ENCODE results near the gene PDE4B.
"Not testable (repeated sequence)": the region's sequence is repeated elsewhere in the genome, so short reads cannot be mapped to it uniquely, and the experiment has no call there.

The PDE4B gene

DNA sequence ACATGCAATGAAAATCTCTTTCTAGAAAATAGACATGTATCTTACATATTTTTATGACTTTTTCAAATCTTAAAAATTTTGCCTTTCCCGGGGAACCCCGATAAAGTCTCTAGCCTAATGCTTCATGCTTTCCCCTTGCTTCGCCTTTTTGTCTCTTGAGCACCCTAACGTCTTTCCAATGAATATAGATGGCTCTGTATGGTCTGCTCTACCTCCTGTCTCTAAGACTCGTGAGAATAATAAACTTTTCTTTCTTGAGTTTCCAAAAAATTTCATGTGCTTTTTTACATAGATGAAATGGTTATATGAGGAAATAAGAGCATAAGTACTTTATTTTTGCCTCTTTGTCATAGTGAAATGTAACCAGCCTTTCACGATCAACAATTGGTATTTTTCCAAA, 202.6 kb downstream of the PDE4B start:
- DNase-seq (ENCODE audit: low spot score): no peak

DNA sequence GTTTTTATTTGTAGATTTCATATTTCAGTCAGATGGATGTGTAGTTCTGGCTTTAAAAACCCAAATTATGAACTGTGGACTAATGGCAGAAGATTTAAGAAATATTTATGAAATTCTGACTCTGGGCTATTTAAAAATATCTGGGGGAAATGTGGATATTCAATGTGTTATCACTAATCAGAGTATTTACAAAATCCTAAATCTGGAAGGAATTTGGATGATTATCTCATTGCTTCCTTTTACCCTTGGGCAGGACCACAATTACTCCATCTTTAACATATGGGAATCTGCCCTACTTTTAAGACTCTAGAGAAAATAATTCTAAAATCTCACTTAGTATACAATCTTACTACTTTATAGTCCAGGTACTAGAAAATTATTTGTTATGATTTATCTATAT, 203.2 kb downstream of the PDE4B start:
- DNase-seq (ENCODE audit: low spot score): no peak

DNA sequence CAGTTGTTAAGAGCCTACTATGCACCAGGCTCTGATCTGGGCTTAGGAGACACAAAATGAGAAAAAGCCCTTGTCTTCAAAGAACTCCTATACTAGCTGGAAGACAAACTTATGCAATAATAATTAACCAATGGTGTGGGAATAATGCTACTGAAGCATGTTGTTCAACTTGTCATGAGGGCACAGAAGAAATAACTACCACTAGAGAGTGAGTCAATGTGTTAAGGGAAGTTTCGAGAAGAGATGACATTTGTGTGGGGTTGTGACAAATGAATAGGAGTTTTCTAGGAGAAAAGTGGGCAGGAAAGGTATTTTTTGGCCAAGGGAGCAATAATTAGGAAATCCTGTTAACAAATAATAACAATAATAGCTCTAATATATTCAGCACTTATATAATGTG, 205.0 kb downstream of the PDE4B start:
- no peak for DNase-seq (ENCODE audit: low spot score)

DNA sequence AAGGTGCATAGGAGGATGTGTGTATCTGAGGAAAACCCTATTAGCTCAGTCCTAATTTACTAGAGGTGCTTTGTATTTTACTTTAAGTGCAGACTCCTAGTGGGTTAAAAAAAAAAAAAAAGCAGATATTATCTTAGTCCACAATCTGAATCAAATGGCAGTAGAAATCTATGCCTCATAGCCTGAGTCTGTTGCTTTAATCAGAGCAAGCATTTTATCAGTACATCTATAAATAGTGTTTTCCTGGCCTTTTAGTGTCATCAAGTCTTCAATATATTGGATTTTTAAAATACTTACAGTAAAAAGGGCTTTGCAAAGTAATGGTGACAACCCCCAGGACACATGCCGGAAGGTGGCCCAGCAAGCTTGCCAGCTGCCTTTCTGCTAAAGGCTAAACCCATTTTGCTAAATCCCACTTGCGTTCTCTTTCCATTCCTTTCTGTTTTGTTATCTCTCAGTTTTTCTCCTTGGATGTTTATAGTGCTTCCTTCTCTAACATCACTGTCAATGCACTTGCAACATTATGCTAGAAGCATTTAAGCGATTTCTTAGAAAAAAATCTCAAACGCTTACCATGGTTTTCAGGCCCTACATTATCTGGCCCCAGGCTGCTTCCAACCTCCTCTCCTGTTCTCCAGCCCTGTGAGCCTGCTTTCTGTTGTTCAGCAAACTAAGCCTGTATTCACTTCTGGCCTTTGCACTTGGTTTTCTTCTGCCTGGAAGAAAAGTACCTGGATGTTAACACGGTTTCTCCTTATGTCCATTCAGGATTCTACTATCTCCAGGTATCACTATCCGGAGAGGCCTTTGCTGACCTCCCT, 206.3 kb downstream of the PDE4B start:
- no peak for DNase-seq (ENCODE audit: low spot score)

DNA sequence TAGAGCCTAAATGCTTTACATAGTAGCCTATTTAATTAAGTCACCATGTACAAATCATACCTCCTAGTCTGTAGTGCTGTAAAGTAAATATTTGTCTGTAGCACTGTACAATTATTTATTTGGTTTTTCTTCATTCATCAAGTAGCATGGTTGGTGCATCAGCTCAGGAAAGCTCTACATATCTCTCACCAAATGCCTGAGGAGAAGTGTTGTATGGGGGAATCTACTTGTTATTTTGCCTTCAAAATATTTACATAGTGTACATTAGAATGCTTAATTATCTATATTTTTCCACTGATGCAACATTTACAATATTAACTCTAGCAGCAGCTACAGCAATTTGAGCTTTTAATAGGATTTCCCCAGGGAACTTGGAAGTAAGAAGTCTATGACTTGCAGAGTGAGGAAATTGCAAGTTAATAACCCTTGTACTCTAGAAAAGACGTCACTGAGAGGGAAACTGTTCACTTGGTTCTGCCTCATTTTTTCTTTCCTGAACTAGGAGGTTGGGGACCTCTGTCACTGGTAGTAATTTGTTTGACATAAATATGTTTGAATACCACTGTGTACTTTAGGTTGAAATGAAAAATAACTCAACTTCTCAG, 207.4 kb downstream of the PDE4B start:
- DNase-seq (ENCODE audit: low spot score): no peak

DNA sequence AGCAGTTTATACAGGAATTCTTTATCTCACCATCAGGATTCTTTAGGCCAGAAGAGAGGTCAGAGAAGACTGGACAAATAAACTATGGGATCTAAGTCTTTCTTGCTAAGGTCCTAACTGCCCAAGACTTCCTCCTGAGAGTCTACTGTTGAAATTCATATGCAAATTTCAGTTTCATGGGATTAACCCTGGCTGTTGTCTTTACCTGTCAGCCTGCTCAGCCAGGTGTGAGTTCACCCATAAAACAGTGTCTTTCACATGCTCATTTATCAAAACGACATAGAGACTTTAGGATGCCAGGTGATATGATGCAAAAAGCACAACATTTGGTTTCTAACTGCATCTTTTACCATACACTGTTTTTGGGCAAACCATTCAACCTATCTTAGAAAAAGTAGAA, 211.0 kb downstream of the PDE4B start:
- DNase-seq (ENCODE audit: low spot score): no peak

DNA sequence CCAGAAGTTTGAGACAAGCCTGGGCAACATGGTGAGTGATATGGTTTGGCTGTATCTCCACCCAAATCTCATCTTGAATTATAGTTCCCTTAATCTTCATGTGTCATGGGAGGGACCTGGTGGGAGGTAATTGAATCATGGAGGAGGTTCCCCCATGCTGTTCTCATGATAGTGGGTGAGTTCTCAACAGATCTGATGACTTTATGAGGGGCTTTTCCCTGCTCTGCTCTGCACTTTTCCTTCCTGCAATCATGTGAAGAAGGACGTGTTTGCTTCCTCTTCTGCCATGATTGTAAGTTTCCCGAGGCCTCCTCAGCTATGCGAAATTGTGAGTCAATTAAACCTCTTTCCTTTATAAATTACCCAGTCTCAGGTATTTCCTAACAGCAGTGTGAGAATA, 213.8 kb downstream of the PDE4B start:
- not testable (repeated sequence) for DNase-seq (ENCODE audit: low spot score)

DNA sequence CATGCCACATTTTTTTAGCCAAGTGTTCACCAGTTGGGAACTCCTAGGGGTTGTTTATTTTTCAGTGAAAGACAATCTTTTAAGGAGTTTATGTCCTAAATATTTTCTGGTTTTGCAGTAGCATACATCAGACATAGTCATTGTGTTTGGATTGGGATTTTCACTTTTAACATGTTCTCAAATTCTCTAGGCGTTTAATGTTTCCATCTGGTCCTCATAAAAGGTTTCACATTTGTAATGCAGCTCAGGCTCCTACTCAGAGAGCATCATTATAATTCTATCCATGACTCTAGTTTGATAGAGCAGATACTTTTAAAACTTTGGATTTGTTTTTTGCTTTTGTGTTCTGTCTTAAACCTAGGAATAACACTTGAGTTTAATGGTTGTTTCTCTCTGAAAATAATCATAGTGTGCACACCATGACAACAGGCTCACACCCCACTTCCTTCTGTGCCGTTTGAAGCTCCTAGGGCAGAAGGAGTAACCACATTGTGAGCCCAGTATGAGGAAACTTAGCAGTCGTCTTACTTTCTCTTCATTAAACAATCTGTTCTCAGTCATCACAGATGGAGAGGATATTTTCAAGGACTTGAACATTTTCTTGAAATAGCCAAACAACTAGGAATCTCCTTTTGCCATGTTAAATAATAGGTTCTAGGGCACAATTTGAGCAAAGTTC, 219.6 kb downstream of the PDE4B start:
- DNase-seq (ENCODE audit: low spot score): no peak

DNA sequence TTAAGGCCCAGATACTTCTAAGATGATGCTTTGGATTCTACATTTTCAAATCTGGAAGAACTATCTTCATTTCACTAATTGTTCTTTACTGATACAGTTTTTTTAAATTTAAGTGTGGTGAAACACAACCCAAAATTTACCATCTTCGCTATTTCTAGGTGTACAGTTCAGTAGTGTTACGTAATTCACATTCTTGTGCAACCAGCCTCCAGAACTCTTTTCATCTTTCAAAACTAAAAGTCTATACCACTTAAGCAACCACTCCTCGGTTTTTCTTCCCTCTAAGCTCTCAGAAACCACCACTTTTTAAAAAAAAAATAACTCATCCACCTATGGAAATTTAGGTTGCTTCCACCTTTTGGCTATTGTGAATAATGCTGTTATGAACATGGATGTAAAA, 220.7 kb downstream of the PDE4B start:
- no peak for DNase-seq (ENCODE audit: low spot score)

DNA sequence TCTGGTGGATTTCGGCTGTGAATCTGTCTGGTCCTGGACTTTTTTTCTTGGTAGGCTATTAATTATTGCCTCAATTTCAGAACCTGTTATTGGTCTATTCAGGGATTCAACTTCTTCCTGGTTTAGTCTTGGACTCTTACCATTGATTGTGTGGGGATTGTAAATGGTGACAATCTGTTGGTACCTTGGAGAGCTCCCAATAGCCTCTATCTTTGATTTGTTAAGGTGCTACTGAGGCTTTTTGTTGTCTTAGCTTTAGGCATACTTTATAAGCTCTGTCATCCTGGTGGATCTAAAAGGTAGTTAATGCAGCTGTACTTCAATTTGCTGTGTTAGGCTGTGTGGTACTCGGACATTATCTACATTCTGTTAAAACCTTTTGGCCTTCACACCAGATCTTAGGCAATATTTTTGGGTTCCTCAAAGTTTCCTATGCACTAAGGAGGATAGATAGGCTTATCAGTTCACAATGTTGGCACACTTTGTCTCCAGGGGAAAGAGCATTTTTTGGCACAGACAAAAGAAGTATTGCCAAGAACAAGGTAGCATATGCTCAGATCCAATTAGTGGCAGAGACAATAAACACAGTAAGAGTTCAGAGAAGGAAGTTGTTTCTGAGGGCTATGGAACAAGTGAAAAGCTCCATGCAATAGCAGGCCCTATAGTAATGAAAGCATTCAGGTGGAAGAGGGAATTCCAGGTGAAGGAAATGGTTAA, 230.4 kb downstream of the PDE4B start:
- no peak for DNase-seq (ENCODE audit: low spot score)

DNA sequence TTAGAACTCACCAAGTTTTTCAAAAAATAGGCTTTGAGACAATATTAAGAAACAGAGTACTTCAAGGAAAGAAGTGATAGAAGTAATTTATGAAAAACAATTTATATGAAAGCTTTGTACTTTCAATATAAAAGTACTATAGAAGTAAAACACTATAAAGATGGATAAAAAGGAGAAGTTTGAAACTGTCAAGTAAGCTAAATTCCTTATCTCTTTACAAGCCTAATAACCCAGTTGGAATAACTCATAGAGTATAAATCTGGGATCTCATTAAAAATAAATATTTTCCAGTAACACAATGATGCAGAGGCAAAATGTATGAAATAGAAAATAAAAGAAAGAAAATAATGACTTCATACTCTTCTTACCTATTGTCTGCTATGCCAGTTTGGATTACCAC, 232.5 kb downstream of the PDE4B start:
- DNase-seq (ENCODE audit: low spot score): no peak

DNA sequence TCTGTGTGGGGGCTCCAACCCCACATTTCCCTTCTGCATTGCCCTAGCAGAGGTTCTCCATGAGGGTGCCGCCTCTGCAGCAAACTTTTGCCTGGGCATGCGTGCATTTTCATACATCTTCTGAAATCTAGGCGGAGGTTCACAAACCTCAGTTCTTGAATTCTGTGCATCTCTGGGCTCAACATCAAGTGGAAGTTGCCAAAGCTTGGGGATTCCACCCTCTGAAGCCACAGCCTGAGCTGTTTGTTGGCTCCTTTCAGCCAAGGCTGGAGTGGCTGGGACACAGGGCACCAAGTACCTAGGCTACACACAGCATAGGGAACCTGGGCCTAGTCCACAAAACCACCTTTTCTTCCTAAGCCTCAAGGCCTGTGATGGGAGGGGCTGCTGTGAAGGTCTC, 235.3 kb downstream of the PDE4B start:
- no peak for DNase-seq (ENCODE audit: low spot score)

DNA sequence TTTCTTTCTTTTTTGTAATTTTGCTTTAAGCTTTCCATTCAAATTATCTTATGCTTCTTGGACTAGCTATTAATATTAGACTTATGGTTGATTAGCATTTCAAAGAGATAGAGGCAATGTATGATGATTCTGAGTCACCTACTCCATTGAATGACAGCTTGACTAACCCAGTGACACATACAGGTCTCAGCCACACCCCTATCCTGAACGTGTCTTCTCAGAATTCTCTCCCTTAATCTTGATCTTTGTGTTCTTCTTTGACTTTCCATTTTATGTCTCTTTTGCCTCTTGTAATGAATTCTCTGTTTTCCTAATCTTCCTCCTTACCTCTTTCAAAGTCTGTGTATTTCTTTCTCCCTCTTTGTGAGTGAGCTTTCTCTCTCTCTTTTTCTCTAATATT, 241.1 kb downstream of the PDE4B start:
- no peak for DNase-seq (ENCODE audit: low spot score)

DNA sequence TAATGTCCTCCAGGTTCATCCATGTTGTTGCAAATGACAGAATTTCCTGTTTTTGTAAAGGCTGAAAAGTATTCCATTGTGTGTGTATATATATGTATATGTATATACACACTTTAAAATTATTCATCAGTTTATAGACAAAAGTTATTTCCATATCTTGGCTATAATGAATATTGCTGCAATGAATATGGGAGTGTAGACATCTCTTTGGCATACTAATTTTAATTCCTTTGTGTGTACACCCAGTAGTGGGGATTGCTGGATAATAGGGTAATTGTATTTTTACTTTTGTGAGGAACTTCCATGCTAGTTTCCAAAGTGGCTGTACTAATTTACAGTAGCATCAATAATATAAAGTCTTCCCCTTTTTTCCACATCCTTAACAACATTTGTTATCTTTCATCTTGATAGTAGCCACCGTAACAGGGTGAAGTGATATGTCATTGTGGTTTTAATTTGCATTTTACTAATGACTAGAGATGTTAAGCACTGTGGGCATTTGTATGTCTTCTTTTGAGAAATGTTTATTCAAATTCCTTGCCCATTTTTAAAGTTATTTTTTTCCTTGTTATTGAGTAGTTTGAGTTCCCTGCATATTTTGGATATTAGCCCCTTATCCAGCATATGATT, 243.0 kb downstream of the PDE4B start:
- no peak for DNase-seq (ENCODE audit: low spot score)

DNA sequence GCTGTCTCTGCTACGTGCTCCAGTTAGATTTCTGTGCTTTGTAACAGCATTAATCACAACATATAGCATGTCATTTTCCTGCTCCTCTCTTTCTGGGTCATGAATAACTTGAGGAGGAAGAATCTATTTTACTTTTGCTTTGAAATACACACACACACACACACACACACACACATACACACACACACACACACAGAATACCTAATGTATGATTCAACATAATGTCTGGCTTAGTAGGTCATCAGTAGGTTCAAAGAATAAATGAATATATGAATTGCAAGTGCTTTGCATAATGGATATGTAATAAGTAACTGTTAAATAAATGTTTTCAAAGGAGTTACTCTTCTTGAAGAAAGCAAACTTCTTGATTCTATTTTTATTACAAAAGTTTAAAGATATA, 249.0 kb downstream of the PDE4B start:
- no peak for DNase-seq (ENCODE audit: low spot score)

DNA sequence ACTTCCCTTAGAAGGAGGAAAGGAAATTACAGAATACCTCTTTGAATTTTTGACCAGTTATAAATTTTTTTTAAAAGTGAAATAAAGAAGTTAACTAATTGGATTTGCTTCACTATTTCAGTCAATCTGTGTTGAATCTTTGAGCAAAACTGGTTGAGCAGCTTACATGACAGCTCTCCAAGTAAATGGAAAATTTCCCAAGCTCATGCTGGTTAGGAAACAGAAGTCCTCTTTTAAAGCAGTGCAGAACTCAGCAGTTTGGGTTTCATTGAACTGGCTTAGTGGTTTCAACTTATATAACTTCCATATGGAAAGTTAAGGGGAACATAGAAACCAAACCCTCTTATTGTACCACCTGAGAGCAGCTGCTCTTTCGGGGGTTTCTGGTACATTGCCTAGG, 250.5 kb downstream of the PDE4B start:
- DNase-seq (ENCODE audit: low spot score): no peak

DNA sequence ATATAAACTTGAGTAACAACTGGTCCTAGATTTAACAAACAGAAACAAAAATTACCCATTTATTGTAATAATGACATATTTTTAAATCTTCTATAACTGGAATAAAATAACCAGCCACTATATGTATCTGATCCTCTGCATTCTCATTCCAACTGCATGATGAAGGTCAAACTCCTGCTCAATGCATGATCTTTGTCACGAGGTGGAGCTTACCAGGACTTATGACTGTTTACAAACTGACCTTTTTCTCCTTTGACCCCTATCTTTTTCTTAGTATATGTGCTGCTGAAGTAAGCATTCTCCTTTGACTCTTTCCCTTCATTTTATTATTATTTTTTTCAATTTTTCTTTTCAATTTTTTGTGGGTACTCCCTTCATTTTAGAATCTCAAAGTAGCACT, 252.2 kb downstream of the PDE4B start:
- no peak for DNase-seq (ENCODE audit: low spot score)

DNA sequence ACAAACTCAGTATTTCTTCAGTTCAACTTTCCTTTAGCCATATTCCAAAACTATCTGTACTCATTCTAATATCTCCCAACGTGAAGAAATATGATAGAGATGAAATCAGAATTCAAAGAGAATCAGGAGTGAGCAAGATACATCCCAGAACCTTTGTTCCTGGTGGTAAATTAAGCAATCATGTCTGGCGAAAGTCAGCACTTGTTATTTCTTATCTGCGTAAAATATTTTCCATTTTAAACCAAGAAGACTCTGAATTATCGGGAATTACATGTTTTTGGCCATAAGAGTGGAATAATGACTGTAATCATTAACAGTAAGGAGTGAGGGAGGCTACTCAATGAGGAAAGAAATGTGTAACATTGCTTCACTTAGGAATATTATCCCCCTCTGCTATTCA, 253.7 kb downstream of the PDE4B start:
- DNase-seq (ENCODE audit: low spot score): no peak

DNA sequence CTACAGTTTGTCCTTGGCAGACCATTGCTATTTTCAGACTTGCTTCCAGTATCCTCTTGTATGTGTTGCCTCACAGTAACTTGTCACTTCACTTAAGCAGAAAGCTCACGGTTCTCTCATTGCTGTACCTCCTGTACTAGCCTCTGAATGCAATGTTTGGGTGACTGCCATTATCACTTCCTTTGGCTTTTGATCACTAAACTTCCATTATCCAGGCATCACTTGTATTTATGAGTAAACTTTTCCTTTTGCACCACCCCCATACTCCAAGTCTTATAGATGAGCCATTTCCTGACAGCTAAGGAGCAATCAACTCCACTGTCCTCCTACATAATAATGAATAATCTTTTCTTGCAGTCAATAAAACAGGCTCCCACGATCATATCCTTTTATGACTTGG, 255.3 kb downstream of the PDE4B start:
- DNase-seq (ENCODE audit: low spot score): no peak

DNA sequence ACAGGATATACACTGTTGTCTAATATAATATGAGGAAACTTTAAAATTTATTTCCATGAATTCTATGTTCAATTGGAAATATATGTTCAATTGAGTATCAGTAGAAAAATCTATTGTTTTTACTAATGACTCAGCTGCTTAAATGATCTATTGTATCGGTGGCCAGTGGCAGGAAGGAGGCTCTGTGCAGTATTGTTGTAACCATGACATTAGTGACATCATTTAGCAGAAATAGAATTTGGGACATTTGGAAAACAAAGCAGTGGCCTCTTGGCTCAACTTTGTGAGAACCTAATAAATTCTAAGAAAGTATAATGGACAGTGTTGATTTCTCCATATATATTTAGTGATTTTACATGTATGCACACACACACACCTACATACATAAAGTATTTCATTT, 257.4 kb downstream of the PDE4B start:
- no peak for DNase-seq (ENCODE audit: low spot score)

DNA sequence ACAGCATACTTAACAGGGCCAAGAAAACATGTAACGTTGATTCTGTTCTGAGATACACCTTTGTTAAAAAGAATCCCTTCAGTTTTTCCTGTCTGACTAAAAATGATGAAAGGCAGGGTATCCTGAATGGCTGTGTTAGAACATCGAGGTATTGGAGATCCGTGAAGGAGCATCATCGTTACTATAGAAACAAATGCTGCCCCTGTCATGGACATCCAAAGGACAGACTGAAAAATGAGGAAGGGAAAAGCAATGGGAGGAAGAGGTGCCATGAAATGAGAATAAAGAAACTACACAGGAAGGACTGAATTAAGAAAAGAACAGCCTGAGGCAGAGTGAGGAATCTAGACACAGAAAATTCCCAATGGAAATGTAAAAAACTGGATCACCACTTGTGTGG, 257.9 kb downstream of the PDE4B start:
- no peak for DNase-seq (ENCODE audit: low spot score)

DNA sequence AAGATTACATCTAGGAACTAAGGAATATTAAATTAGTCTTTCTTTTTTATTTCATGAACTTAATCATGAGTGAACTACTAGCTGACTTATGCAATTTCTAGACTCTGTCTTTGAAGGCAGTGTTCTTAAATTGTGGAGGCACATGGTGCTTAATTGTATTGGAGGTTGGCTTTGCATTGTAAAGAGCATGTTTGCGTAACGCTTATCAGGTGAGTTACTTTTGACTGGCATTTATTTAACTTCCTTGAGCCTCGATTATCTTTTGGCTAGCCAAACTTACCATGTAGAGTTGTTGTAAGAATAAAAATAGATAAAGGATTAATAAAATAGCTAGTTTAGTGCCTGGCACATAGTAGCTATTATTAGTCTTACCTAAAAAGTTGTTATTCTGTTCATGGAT, 262.4 kb downstream of the PDE4B start:
- no peak for DNase-seq (ENCODE audit: low spot score)

Data from ecto neural progenitor cell (in vitro differentiated cells).